Measurements from ENCODE around the gene TTLL11. TPM values are rescaled to one million over a fixed set of nuclear protein-coding genes. Genes with fewer than 3 reads are reported as not detected.

The TTLL11 gene
- polyA plus RNA-seq, 3 donors from 2014 or later: 3.1 to 8.3 (median 5.6) TPM

GRCh38 chr9:121788686-121789366 is 304.3 kb downstream of the TTLL11 start:
- DNase-seq: no peak
- H3K4me3 Mint-ChIP-seq: no peak overlapping the region
- peaks cover 1 to 8% (median 4%) of the 10 kb centered on the region in 3 donors for H3K27me3 Mint-ChIP-seq (ENCODE audit: low read depth in 3 of 3)

GRCh38 chr9:121786998-121787422 is 306.1 kb downstream of the TTLL11 start:
- Mint-ChIP-seq H3K4me1 (no peaks in the 10 kb centered on the region), H3K4me3 (no peak overlapping the region), H3K27me3 (ENCODE audit: low read depth in 3 of 3) (peaks cover 2 to 8% (median 4%) of the 10 kb centered on the region in 3 donors), H3K36me3 (no peaks in the 10 kb centered on the region), H3K9me3 (no peaks in the 10 kb centered on the region), H3K27ac (no peak overlapping the region)
- no peak for DNase-seq

More at GRCh38 chr9:121788686-121789366, 304.3 kb downstream of the TTLL11 start:
- Mint-ChIP-seq H3K4me1 (no peaks in the 10 kb centered on the region), H3K27ac (peak overlapping the region in 1 of 6 donors; percentile 31), H3K9me3 (no peaks in the 10 kb centered on the region), H3K36me3 (no peaks in the 10 kb centered on the region)

- Mint-ChIP-seq H3K27me3 (ENCODE audit: low read depth in 3 of 3) (peaks cover 2 to 8% (median 4%) of the 10 kb centered on the region in 3 donors), H3K27ac (no peak overlapping the region), H3K4me3 (no peak overlapping the region), H3K4me1 (no peaks in the 10 kb centered on the region), H3K9me3 (no peaks in the 10 kb centered on the region), H3K36me3 (no peaks in the 10 kb centered on the region)
- no peak for DNase-seq
Measured at GRCh38 chr9:121786543-121786948, 306.6 kb downstream of the TTLL11 start.

GRCh38 chr9:121785673-121786542 is 307.2 kb downstream of the TTLL11 start:
- no peak overlapping the region for H3K4me3 Mint-ChIP-seq

GRCh38 chr9:121784731-121785411 is 308.2 kb downstream of the TTLL11 start:
- no peaks in the 10 kb centered on the region for H3K9me3 Mint-ChIP-seq
- DNase-seq: no peak
- peaks cover 2 to 6% (median 4%) of the 10 kb centered on the region in 3 donors for H3K27me3 Mint-ChIP-seq (ENCODE audit: low read depth in 3 of 3)
- no peaks in the 10 kb centered on the region for H3K36me3 Mint-ChIP-seq
- H3K4me1 Mint-ChIP-seq: no peaks in the 10 kb centered on the region
- no peak overlapping the region for H3K4me3 Mint-ChIP-seq
- no peak overlapping the region for H3K27ac Mint-ChIP-seq

More at GRCh38 chr9:121785673-121786542, 307.2 kb downstream of the TTLL11 start:
- H3K36me3 Mint-ChIP-seq: no peaks in the 10 kb centered on the region
- no peak for DNase-seq
- no peaks in the 10 kb centered on the region for H3K9me3 Mint-ChIP-seq
- no peaks in the 10 kb centered on the region for H3K4me1 Mint-ChIP-seq
- peaks cover 2 to 8% (median 4%) of the 10 kb centered on the region in 3 donors for H3K27me3 Mint-ChIP-seq (ENCODE audit: low read depth in 3 of 3)
- H3K27ac Mint-ChIP-seq: no peak overlapping the region

- no peak overlapping the region for H3K4me3 Mint-ChIP-seq
- H3K27ac Mint-ChIP-seq: no peak overlapping the region
- DNase-seq: no peak
- peaks cover 0 to 2% (median 0%) of the 10 kb centered on the region in 6 donors for H3K9me3 Mint-ChIP-seq
- no peaks in the 10 kb centered on the region for H3K36me3 Mint-ChIP-seq
- H3K4me1 Mint-ChIP-seq: no peaks in the 10 kb centered on the region
- peaks cover 2 to 6% (median 4%) of the 10 kb centered on the region in 3 donors for H3K27me3 Mint-ChIP-seq (ENCODE audit: low read depth in 3 of 3)
Measured at GRCh38 chr9:121783521-121784507, 309.3 kb downstream of the TTLL11 start.

GRCh38 chr9:121783111-121783510 is 310.0 kb downstream of the TTLL11 start:
- no peak for DNase-seq
- Mint-ChIP-seq H3K4me3 (no peak overlapping the region), H3K4me1 (no peaks in the 10 kb centered on the region), H3K9me3 (peaks cover 0 to 4% (median 0%) of the 10 kb centered on the region in 6 donors), H3K36me3 (no peaks in the 10 kb centered on the region), H3K27ac (no peak overlapping the region), H3K27me3 (ENCODE audit: low read depth in 3 of 3) (peaks cover 2 to 8% (median 4%) of the 10 kb centered on the region in 3 donors)

- H3K36me3 Mint-ChIP-seq: no peaks in the 10 kb centered on the region
- no peak overlapping the region for H3K4me3 Mint-ChIP-seq
- H3K4me1 Mint-ChIP-seq: no peaks in the 10 kb centered on the region
- H3K9me3 Mint-ChIP-seq: peaks cover 0 to 4% (median 0%) of the 10 kb centered on the region in 6 donors
- H3K27ac Mint-ChIP-seq: no peak overlapping the region
- peaks cover 2 to 8% (median 4%) of the 10 kb centered on the region in 3 donors for H3K27me3 Mint-ChIP-seq (ENCODE audit: low read depth in 3 of 3)
- DNase-seq: no peak
Measured at GRCh38 chr9:121782514-121783110, 310.5 kb downstream of the TTLL11 start.

GRCh38 chr9:121781701-121782464 is 311.2 kb downstream of the TTLL11 start:
- no peaks in the 10 kb centered on the region for H3K4me1 Mint-ChIP-seq

GRCh38 chr9:121781145-121781548 is 312.0 kb downstream of the TTLL11 start:
- H3K36me3 Mint-ChIP-seq: no peaks in the 10 kb centered on the region
- no peaks in the 10 kb centered on the region for H3K4me1 Mint-ChIP-seq
- peaks cover 0 to 4% (median under 1%) of the 10 kb centered on the region in 6 donors for H3K9me3 Mint-ChIP-seq
- no peak overlapping the region for H3K27ac Mint-ChIP-seq
- H3K4me3 Mint-ChIP-seq: no peak overlapping the region
- H3K27me3 Mint-ChIP-seq (ENCODE audit: low read depth in 3 of 3): peaks cover 0 to 8% (median 2%) of the 10 kb centered on the region in 3 donors
- DNase-seq: no peak

More at GRCh38 chr9:121781701-121782464, 311.2 kb downstream of the TTLL11 start:
- Mint-ChIP-seq H3K27ac (no peak overlapping the region), H3K27me3 (ENCODE audit: low read depth in 3 of 3) (peaks cover 2 to 8% (median 4%) of the 10 kb centered on the region in 3 donors), H3K36me3 (no peaks in the 10 kb centered on the region), H3K4me3 (no peak overlapping the region), H3K9me3 (peaks cover 0 to 4% (median 0%) of the 10 kb centered on the region in 6 donors)
- DNase-seq: no peak

- no peak for DNase-seq
- Mint-ChIP-seq H3K36me3 (no peaks in the 10 kb centered on the region), H3K4me1 (no peaks in the 10 kb centered on the region), H3K27me3 (ENCODE audit: low read depth in 3 of 3) (peaks cover 0 to 9% (median 2%) of the 10 kb centered on the region in 3 donors), H3K27ac (no peak overlapping the region), H3K4me3 (no peak overlapping the region), H3K9me3 (peaks cover 0 to 4% (median under 1%) of the 10 kb centered on the region in 6 donors)
Measured at GRCh38 chr9:121780177-121781040, 312.7 kb downstream of the TTLL11 start.

Data from immature natural killer cell (primary cell).